Inferior parietal cortex (tissue), 1 donor: ENCODE results near the gene RNF157.
A peak's percentile ranks its signal among the peaks of the same experiment; 100 is the strongest.

Experiments
- DNase-seq: peaks from one replicate; pipeline ENCODE4 v3.0.0-alpha.2; 2016; ENCODE audit errors: extremely low spot score

Gene RNF157

DNA sequence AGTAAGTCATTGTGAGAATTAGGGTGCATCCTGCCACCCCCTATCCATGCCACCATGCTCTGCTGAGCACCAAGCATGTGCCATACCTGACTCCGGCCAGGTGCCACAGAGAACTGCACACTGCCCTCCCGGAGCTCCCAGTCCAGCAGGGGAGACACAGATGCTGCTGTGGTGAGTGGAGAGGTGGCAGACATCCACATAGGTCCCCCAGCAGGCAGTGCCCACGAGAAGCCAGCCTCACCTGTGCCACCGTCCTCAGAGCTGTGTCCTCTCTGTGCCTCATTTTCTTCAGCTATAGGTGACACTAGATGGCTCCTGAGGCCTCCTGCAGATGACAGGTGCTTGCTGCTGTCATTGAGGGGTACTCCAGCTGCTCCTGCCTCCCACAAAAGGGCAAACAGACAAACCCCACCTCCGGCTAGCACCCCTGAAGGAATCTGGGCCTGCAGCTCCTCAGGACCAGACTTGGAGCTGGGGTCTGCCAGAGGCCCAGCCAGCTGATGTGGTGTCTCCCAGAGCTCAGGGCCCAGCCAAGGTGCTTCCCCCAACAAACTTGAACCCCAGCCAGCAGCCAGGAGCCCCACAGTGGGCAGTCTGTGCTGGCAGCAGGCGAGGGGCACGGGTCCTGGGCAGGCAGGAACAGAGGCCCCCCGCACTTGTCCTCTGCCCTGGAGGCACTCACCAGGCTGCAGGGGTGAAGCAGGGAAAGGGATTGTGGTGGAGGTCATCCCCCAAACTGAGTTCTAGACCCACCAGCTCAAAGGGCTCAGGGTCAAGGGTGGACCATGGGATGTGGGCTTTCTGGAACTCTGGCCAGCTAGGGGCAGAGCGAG is 116.3 kb downstream of the RNF157 start:
- no peak for DNase-seq

GRCh38 chr17:76123191-76123499 is 117.1 kb downstream of the RNF157 start:
- no peak for DNase-seq

DNA sequence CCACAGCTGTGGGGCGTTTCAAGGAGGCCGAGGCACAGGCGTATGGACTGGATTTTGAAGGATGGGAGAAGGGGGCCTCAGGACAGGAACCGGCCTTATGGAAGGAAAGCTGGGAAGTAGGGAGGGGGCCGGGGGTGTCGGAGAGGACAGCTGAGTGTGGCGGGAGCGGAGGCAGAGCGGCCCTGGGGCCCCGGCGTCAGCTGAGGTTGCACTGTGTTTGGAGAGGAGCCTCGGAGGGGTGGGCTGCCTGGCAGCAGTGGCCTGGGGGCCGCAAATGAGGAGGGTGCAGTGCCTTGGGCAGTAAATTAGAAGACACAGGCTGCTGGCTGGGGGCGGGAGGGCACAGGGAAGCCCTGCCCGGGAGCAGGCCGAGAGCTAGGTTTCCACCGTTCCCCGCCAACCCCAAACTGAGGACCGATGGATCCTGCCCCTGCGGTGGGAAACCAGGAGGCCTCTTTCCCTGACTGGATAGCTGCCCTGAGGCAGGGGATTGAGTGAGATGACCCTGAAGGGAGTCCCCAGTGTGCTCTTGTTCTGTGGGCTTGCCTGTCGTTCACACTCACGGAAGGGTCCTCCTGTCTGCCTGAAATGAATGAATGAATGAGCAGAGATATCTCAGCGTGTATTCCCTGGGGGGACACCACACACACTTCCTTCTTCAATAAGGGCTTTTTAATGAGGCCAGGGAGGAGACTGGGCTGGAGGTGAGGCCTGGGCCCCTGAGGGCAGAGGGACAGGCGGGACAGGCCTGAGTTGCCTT is 117.7 kb downstream of the RNF157 start:
- no peak for DNase-seq

- no peak for DNase-seq
Measured at GRCh38 chr17:76121932-76122430, 118.3 kb downstream of the RNF157 start.

DNA sequence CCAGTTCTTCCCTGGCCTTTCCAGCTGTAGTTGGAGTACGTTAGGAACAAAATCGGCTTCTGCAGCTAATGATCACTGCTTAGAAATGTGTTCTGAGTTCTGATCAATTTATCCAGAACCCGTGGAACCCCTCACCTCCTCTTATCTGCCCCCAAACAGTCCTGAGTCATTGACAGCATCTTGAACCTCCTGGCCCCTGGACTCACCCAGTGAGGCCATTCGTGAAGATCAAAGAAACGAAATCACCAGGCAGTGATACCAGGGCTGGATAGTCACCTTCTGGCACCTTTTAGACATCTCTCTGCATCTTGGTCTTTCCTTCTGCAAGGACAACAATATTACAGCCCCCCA is 119.7 kb downstream of the RNF157 start:
- DNase-seq, result no peak

DNA sequence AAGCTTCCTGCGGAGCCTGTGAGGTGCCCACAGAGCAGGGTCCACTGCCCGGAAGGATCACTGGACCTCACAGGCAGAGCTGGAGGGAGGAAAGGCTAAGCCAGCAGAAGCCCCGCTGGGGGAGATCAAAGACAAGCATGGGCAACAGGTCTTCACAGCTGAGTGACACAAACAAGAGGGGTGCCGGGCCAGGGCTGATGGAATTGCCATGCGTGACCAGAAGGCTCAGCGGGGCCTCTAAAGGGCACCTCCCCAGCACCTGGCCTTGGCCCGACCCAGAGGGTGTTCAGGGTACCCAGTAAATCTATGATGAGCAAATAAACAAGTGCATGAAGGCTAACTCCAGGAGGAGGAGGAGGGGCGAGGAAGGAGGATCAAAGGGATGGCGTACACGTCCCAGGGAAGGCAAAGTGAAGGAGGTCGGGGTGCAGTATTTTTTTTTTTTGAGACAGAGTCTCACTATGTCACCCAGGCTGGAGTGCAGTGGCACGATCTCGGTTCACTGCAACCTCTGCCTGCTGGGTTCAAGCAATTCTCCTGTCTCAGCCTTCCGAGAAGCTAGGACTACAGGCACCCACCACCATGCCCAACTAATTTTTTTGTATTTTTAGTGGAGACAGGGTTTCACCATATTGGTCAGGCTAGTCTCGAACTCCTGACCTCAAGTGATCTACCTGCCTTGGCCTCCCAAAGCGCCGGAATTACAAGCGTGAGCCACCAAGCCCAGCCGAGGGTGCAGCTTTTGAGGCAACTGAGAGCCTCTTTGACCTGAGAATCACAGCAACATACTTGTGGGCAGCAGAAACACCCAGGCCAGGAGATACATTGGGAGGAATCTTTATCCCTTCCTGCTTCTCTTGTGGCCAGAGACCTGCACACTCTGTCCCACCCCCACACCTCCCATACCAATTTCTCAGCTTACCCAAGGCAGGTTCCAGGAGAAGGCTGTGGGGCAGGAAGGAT is 120.6 kb downstream of the RNF157 start:
- no peak for DNase-seq

DNA sequence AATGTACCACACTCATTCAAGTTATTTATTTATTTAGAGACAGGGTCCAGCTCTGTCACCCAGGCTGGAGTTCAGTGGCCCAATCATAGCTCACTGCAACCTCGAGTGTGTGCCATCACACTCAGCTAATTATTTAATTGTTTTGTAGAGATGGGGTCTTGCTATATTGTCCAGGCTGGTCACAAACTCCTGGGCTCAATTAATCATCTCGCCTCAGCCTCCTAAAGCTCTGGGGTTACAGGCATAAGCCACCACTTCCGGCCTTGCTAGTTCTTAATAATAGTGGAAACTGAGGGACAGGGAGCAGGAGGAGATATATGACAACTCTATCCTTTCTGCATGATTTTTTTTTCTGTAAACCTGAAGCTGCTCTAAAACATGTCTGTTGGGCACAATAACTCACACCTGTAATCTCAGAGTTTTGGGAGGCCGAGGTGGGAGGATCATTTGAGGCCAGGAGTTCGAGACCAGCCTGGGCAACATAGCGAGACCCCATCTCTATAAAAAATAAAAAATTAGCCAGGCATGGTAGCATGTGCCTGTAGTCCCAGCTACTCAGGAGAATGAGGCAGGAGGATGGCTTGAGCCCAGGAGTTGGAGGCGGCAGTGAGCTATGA is 125.0 kb downstream of the RNF157 start:
- DNase-seq, result no peak

- DNase-seq, result no peak
Measured at GRCh38 chr17:76111956-76112355, 128.3 kb downstream of the RNF157 start.

- no peak for DNase-seq
Measured at GRCh38 chr17:76107509-76107908, 132.8 kb downstream of the RNF157 start.

GRCh38 chr17:76106703-76107102 is 133.6 kb downstream of the RNF157 start:
- no peak for DNase-seq

GRCh38 chr17:76104896-76105231 is 135.4 kb downstream of the RNF157 start:
- no peak for DNase-seq

DNA sequence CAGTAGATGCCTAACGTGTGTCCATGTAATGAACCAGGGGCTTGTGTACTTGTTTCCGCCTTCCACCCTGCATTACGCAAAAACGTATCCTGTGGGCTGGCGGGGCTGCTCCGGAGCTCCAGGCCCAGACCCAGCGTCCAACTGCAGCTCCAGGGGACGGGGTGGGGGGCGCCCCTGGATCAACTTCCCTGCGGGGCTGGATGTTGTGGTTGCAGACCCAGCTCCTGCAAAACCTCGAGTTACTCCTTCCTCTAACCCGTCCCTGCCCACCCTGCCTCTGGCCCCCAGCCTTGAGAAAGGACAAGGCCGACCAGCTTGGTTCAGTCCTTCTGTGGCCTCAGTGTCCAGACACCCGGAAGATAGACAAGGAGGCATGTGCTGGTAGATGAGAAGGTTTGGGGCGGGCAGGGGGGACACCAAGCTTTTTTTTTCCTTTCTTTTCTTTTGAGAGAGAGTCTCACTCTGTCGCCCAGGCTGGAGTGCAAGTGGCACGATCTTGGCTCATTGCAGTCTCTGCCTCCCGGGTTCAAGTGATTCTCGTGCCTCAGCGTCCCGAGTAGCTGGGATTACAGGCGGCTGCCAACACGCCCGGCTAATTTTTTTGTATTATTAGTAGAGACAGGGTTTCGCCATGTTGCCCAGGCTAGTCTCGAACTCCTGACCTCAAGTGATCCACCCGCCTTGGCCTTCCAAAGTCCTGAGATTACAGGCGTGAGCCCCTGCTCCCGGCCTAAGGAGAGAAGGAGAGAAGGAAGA is 136.0 kb downstream of the RNF157 start:
- DNase-seq, result no peak

GRCh38 chr17:76103274-76104139 is 136.8 kb downstream of the RNF157 start, which contains the start of gene EXOC7:
EXOC7 (minus strand) TSS chr17:76103787; CDS start chr17:76103692, 95 bp downstream.
- peak; percentile 97 for DNase-seq

GRCh38 chr17:76102944-76103273 is 137.4 kb downstream of the RNF157 start:
- no peak for DNase-seq

- DNase-seq, result no peak
Measured at GRCh38 chr17:76097716-76098295, 142.5 kb downstream of the RNF157 start.

- DNase-seq, result no peak
Measured at GRCh38 chr17:76095943-76096342, 144.3 kb downstream of the RNF157 start.

DNA sequence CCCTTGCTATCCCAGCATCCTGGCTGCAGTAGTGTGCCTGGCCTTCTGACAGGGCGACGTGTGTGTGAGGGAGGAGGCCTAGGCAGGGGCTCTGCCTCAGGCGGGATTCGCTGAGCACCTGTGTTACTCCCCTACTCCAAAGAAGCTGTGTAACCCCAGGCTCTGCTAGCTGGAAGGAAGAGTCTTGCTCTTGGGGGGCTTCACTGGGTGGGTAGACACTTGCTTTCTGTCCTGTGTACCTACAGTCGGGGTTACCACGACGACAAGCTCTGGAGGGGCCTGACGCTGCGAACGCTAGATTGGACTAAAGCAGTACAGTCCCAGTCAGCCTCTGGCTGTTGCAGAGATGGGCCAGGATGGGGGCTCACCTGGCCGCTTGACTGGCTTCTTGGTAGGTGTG is 146.2 kb downstream of the RNF157 start:
- DNase-seq, result no peak

DNA sequence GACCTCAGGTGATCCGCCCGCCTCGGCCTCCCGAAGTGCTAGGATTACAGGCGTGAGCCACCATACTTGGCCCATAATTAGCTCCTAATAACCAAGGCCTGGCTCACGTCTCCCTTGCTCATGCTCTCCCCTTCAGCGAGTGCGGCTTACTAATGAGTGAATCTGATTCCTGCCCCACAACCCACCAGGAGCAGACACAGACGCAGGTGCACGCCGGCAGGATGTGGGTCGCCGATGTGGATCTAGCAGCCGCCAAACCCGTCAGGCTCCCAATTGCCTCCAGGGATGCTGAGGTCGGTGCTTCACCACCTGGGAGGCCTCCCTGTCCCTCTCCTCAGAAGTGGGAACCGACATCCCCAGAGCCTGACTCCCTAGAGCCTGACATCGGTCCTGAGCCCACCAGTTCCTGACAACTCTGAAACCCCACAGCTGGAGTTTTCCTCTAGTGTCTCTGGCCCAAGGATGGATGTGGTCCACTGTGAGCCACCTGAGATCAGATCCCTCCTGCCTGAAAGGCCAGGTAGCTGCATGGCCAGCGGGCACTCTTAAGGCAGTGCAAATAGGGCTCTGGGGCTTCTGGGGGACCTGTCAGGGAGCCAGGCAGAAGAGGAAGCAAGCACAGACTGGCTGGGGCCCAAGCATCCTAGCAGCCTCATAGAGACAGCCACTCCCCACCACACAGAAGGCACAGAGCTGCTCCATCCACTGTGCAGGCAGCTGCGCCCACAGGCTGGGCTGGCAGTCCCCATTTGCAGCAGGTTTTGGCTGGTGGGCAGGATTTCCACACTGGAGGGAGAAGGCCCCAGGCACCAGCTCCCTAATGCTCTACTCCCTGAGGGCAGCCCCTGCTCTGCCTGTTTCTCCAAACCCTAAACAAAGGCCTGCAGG is 147.5 kb downstream of the RNF157 start:
- no peak for DNase-seq
